Ascending aorta (tissue), 2 donors: ENCODE data around the gene CDC73. TPM values are rescaled to one million over a fixed set of nuclear protein-coding genes. Genes with fewer than 3 reads are reported as not detected.

Source experiments
- DNase-seq, 2 donors: peaks; one replicate each; pipeline ENCODE4 v3.0.0-alpha.2; 2019; ENCODE audit warnings: low spot score in 2 of 2
- H3K27ac ChIP-seq, 2 donors: fragments of 200-600 bp; sonication (generic); one replicate each; pipeline ENCODE4 v1.5.1; 2016 to 2017; ENCODE audit warnings: mild to moderate bottlenecking in 1 of 2
- H3K27me3 ChIP-seq: fragments of 200-600 bp; sonication (generic); one replicate; pipeline ENCODE4 v1.5.1; 2017
- H3K36me3 ChIP-seq, 2 donors: fragments of 200-600 bp; sonication (generic); one replicate each; pipeline ENCODE4 v1.5.1; 2016
- H3K4me1 ChIP-seq, 2 donors: fragments of 200-600 bp; sonication (generic); one replicate each; pipeline ENCODE4 v1.5.1; 2016 to 2017; ENCODE audit warnings: mild to moderate bottlenecking in 1 of 2
- H3K4me3 ChIP-seq, 2 donors: fragments of 200-600 bp; sonication (generic); one replicate each; pipeline ENCODE4 v1.5.1; 2016 to 2017; ENCODE audit warnings: mild to moderate bottlenecking in 1 of 2
- H3K9me3 ChIP-seq, 2 donors: fragments of 200-600 bp; sonication (generic); one replicate each; pipeline ENCODE4 v1.5.1; 2016
- intact Hi-C: fragments of 100-400 bp; cut with DNase I; formaldehyde crosslinking; loops from one replicate; pipeline ENCODE4 v1.15.1; 2023
- total RNA-seq: library from RNA; depleted of rRNA; stranded (reverse); fragments of >200 nt; gene quantifications from one replicate; pipeline ENCODE4 v1.1.0, GENCODE V29; 2016
- TF ChIP-seq, protein P1 (sequence below), 3 experiments: fragments of 200-600 bp in 2 of 3; fragments of 450-650 bp in 1 of 3; sonication (generic) in 2 of 3; IDR thresholded peaks; one replicate each; pipeline ENCODE4 v1.5.1; 2016 to 2019; ENCODE audit warnings: antibody characterized with exemption in 3 of 3, mild to moderate bottlenecking in 1 of 3, moderate library complexity in 1 of 3

CDC73 gene
- total RNA-seq, 1 donor from 2014 or later = 26.5 TPM

DNA sequence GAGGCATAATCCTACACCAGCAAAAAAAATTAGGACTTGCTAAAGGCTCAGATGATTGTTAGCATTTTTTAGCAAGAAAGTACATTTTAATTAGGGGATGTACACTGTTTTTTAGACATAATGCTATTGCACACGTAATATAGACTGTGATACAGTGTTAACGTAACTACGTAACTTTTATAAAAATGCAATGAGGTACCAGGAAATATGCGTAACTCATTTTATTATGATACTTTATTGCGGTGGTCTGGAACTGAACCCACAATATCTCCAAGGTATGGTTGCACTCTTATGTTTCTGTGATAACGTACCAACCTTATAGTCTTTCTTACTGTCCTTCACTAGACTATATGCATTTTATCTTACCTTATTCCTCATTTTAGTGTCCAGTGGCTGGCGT is 127.4 kb downstream of the CDC73 start:
- peaks cover 0 to 13% of the 10 kb centered on the region in 2 donors for H3K9me3 ChIP-seq
- no peak overlapping the region for H3K4me3 ChIP-seq
- no peak for DNase-seq
- no peak overlapping the region for H3K27ac ChIP-seq
- H3K36me3 ChIP-seq = peaks cover 15 to 37% of the 10 kb centered on the region in 2 donors
- intact Hi-C loops = no loop called here
- H3K27me3 ChIP-seq = no peaks in the 10 kb centered on the region
- H3K4me1 ChIP-seq = no peaks in the 10 kb centered on the region
- TF ChIP-seq, protein P1, sequence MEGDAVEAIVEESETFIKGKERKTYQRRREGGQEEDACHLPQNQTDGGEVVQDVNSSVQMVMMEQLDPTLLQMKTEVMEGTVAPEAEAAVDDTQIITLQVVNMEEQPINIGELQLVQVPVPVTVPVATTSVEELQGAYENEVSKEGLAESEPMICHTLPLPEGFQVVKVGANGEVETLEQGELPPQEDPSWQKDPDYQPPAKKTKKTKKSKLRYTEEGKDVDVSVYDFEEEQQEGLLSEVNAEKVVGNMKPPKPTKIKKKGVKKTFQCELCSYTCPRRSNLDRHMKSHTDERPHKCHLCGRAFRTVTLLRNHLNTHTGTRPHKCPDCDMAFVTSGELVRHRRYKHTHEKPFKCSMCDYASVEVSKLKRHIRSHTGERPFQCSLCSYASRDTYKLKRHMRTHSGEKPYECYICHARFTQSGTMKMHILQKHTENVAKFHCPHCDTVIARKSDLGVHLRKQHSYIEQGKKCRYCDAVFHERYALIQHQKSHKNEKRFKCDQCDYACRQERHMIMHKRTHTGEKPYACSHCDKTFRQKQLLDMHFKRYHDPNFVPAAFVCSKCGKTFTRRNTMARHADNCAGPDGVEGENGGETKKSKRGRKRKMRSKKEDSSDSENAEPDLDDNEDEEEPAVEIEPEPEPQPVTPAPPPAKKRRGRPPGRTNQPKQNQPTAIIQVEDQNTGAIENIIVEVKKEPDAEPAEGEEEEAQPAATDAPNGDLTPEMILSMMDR (IDR thresholded peaks at IDR 0.05) = no peak

DNA sequence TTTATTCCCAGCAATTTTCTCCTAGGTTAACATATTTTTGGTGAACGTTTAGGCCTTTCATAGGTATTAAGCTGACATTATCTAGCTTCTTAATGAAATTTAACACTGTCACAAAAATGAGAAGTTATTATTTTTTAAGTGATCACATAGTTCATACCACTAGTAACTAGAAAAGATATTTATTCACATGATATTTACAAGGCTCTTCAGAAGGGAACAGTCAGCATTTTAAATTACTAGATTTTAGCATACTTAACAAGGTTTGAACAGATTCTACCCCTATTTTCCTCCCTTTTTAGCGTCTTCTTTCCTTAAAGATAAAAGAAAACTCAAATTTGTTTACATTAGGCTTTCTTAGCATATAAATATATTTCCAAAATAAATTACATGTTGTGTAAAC is 130.1 kb downstream of the CDC73 start:
- Histone ChIP-seq H3K27me3 (no peaks in the 10 kb centered on the region), H3K27ac (no peak overlapping the region), H3K4me1 (no peaks in the 10 kb centered on the region), H3K36me3 (peaks cover 10 to 25% of the 10 kb centered on the region in 2 donors), H3K9me3 (peaks cover 0 to 13% of the 10 kb centered on the region in 2 donors), H3K4me3 (no peak overlapping the region)
- TF ChIP-seq, protein P1 (IDR thresholded peaks at IDR 0.05) = no peak
- intact Hi-C loops = no loop called here
- DNase-seq = no peak

DNA sequence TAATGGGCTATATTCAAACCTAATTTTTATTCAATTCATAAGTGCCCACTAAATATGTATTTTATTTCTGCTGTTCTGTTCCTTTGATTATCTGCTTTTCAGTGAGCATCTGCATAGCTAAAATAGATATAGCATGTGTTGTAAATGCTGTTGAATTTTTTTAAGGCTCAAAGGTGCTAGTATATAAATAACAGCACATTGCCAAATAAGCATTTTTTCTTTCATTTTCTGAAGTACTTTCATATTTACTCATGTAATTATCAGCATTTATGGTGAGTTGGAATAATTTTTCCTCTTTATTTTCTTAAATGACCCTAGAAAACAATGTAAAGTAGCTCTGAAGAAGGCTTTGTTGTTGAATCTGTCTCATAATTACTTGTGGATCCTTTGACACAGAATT is 134.2 kb downstream of the CDC73 start:
- intact Hi-C loops = no loop called here
- Histone ChIP-seq H3K27me3 (no peaks in the 10 kb centered on the region), H3K4me1 (no peaks in the 10 kb centered on the region), H3K9me3 (no peaks in the 10 kb centered on the region), H3K36me3 (peaks cover 0 to 6% of the 10 kb centered on the region in 2 donors), H3K27ac (no peak overlapping the region), H3K4me3 (no peak overlapping the region)
- DNase-seq = no peak
- TF ChIP-seq, protein P1 (IDR thresholded peaks at IDR 0.05) = no peak

DNA sequence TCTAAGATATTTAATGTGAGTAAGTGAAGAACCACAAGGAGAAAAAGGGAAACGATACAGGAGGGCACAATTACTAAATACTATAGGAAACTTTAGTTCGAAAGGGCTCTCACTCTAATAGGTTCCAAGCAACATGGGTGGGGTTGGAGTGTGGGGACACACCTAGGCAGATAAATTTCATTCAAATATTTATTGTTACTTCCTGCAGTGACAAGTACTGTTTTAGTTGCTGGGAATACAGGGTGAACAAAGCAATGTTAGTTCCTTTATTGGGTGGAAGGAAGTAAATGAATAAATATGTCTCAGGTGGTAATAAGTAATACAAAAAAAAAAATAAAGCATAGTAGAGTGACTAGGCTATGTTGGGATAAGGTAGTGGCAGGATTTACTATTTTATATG is 137.8 kb downstream of the CDC73 start:
- no peaks in the 10 kb centered on the region for H3K27me3 ChIP-seq
- TF ChIP-seq, protein P1 (IDR thresholded peaks at IDR 0.05) = no peak
- intact Hi-C loops = no loop called here
- no peak overlapping the region for H3K27ac ChIP-seq
- DNase-seq = no peak
- no peaks in the 10 kb centered on the region for H3K9me3 ChIP-seq
- H3K36me3 ChIP-seq = peaks cover 0 to 6% of the 10 kb centered on the region in 2 donors
- no peaks in the 10 kb centered on the region for H3K4me1 ChIP-seq
- no peak overlapping the region for H3K4me3 ChIP-seq

DNA sequence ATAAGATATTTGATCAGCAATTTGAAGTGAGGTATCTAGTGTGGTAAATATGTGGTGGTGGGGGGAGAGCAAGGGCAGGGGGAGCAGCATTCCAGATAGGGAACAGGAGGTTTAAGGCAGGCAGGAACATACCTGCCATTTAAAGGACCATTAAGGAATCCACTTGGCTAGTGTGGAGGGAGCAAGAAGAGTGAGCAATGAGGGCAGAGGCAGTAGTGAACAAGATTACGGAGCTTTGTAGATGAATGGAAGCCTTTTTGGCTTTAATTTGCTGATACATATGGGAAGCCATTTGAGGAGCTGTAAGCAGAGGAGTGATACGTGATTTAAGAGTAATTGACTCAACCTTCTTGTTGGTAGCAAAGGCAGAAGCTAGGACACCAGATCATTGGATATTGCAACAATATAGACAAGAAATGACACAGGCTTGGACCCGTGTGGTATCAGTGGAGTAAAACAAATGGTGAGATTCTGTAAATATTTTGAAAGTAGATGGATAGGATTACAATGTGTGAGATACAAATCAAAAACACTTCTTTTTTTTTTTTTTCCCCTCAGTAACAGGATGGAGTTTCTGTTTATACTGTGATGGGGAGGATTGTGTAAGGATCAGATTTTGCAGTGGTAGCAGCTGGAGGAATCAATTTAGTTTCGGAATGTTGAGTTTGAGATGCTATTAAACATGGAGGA is 138.4 kb downstream of the CDC73 start:
- Histone ChIP-seq H3K4me1 (no peaks in the 10 kb centered on the region), H3K27ac (no peak overlapping the region), H3K9me3 (no peaks in the 10 kb centered on the region), H3K4me3 (no peak overlapping the region), H3K36me3 (peaks cover 0 to 6% of the 10 kb centered on the region in 2 donors), H3K27me3 (no peaks in the 10 kb centered on the region)
- intact Hi-C loops = no loop called here
- TF ChIP-seq, protein P1 (IDR thresholded peaks at IDR 0.05) = no peak
- no peak for DNase-seq
